ENCODE results near the gene MCF2L2. TPM values are rescaled to one million over a fixed set of nuclear protein-coding genes. Genes with fewer than 3 reads are reported as not detected.

MCF2L2 gene
- total RNA-seq, 2 experiments from 2014 or later, result 1.0 to 1.7 TPM

GRCh38 chr3:183131735-183132134, 296.7 kb downstream of the MCF2L2 start:
- no peaks in the 10 kb centered on the region for H3K4me1 Mint-ChIP-seq (ENCODE audit: low read depth)
- peaks cover 11% of the 10 kb centered on the region for H3K9me3 Mint-ChIP-seq
- intact Hi-C loops (cut with micrococcal nuclease), result no loop called here
- H3K27ac Mint-ChIP-seq, result no peak overlapping the region
- no peaks in the 10 kb centered on the region for H3K27me3 Mint-ChIP-seq (ENCODE audit: low read depth)
- CTCF ChIA-PET, result no interaction called here
- no peak for DNase-seq
- no peak overlapping the region for H3K4me3 Mint-ChIP-seq
- H3K36me3 Mint-ChIP-seq (ENCODE audit: low read depth), result peaks cover 46% of the 10 kb centered on the region

- H3K36me3 Mint-ChIP-seq (ENCODE audit: low read depth), result peaks cover 44% of the 10 kb centered on the region
- H3K27ac Mint-ChIP-seq, result no peak overlapping the region
Measured at GRCh38 chr3:183131186-183131725, 297.2 kb downstream of the MCF2L2 start.

GRCh38 chr3:183129243-183129642, 299.2 kb downstream of the MCF2L2 start:
- Mint-ChIP-seq H3K4me3 (no peak overlapping the region), H3K27me3 (ENCODE audit: low read depth) (no peaks in the 10 kb centered on the region), H3K9me3 (peaks cover 11% of the 10 kb centered on the region), H3K4me1 (ENCODE audit: low read depth) (no peaks in the 10 kb centered on the region), H3K36me3 (ENCODE audit: low read depth) (peaks cover 40% of the 10 kb centered on the region), H3K27ac (no peak overlapping the region)
- CTCF ChIA-PET, result interaction anchor here (0.6 to 0.7 kb wide), 3 partner anchors 32 to 634 kb away, joined by 3 read pairs; no protein-coding TSS in a partner anchor
- intact Hi-C loops (cut with micrococcal nuclease), result loop anchor here (10.0 kb wide), 1 partner anchor 636 kb away; no protein-coding TSS in a partner anchor
- no peak for DNase-seq

More at GRCh38 chr3:183131186-183131725, 297.2 kb downstream of the MCF2L2 start:
- CTCF ChIA-PET, result interaction anchor here (0.6 kb wide), 1 partner anchor 338 kb away, joined by 3 read pairs; no protein-coding TSS in a partner anchor
- H3K4me1 Mint-ChIP-seq (ENCODE audit: low read depth), result no peaks in the 10 kb centered on the region
- DNase-seq, result no peak
- intact Hi-C loops (cut with micrococcal nuclease), result no loop called here
- H3K27me3 Mint-ChIP-seq (ENCODE audit: low read depth), result no peaks in the 10 kb centered on the region
- H3K9me3 Mint-ChIP-seq, result peaks cover 11% of the 10 kb centered on the region
- H3K4me3 Mint-ChIP-seq, result no peak overlapping the region

GRCh38 chr3:183128709-183129108, 299.7 kb downstream of the MCF2L2 start:
- CTCF ChIA-PET, result interaction anchor here (0.6 to 0.7 kb wide), 3 partner anchors 32 to 634 kb away, joined by 3 read pairs; no protein-coding TSS in a partner anchor

More at GRCh38 chr3:183128709-183129108, 299.7 kb downstream of the MCF2L2 start:
- intact Hi-C loops (cut with micrococcal nuclease), result loop anchor here (10.0 kb wide), 1 partner anchor 636 kb away; no protein-coding TSS in a partner anchor
- Mint-ChIP-seq H3K4me1 (ENCODE audit: low read depth) (peaks cover 3% of the 10 kb centered on the region), H3K27me3 (ENCODE audit: low read depth) (no peaks in the 10 kb centered on the region), H3K4me3 (no peak overlapping the region), H3K27ac (no peak overlapping the region), H3K9me3 (peaks cover 11% of the 10 kb centered on the region), H3K36me3 (ENCODE audit: low read depth) (peaks cover 35% of the 10 kb centered on the region)
- DNase-seq, result no peak

Other genes starting within 250 kb of the MCF2L2 start
- gene B3GNT5, start 175.4 kb downstream of the MCF2L2 start, total RNA-seq, result 10 to 100 TPM; 15.0 to 18.8 TPM
- 10 to 100 TPM; 82.3 to 82.4 TPM for gene KLHL6, start 127.1 kb upstream of the MCF2L2 start, total RNA-seq
- 10 to 100 TPM; 26.2 to 26.9 TPM for gene KLHL24, start 207.0 kb upstream of the MCF2L2 start, total RNA-seq

Data from activated naive CD4-positive, alpha-beta T cell treated with anti-CD3 and anti-CD28 coated beads for 36 hours (primary cell).